ENCODE measurements around the gene GPR108.

DNA sequence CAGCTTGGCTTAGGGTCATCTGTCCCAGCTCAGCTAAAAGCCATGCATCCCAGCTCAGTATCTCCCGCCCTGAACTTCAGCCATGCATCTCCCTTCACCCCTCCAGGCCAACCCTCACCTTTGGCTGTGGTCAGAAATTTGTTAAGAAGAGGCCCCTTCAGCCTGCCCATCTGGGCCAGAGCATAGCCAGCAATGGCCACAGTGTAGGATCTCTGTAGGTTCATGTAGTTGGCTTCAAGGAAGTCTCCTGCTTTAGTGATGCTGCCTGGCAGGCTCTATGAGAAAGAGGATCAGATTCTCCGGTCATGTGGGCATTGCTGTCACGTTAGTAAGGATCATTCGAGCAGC, 50.8 kb downstream of the GPR108 start:
- no peak for TF ChIP-seq POLR2AphosphoS5 (IDR thresholded peaks at IDR 0.05; ENCODE audit: low read depth, low read length)
- TF ChIP-seq POLR2A (IDR thresholded peaks at IDR 0.05; ENCODE audit: low read depth, low read length), result no peak
- no peak for TF ChIP-seq TAF1 (IDR thresholded peaks at IDR 0.05; ENCODE audit: borderline replicate concordance, low read depth, low read length)
